ENCODE results near the gene IGF2. TPM values are rescaled to one million over a fixed set of nuclear protein-coding genes. Genes with fewer than 3 reads are reported as not detected.

IGF2 gene
- total RNA-seq, 1 donor from 2014 or later, result 75.0 TPM

DNA sequence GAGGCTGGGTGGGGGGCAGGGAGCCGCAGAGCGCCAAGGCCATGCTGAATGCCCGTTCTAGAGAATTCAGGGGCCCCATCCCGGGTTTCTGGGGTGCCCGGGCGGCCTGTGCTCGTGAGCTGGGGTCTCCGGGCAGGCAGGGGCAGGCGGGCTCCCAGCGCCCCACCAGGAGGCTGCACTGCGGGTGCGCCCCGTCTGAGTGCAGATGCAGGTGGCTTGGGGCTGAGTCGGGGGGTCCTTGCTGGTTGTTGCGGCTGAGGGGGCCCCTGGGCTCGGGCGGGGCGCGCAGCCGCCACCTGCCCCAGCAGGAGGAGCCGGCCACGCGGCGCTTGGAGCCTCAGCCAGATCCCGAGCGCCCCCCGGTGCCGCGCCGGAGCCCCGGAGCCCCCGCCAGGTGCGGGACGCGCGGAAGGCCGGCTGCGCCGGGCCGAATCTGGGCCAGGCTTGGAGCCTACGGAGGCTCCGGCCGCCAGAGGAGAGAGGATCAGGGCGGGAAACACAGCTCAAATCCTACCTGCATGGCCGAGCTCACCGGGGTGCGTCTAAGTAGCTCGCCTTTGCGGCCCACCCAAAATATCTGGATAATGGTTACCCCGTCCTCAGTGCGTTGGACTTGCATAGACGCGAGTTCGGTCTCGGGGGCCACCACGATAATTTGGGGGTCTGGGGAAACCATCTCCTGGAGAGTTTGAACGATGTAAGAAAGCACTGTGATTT lies 590 bp upstream of the IGF2 start:
- DNase-seq, result no peak
- H3K4me1 ChIP-seq, result peaks cover 50% of the 10 kb centered on the region
- TF ChIP-seq, protein P1, sequence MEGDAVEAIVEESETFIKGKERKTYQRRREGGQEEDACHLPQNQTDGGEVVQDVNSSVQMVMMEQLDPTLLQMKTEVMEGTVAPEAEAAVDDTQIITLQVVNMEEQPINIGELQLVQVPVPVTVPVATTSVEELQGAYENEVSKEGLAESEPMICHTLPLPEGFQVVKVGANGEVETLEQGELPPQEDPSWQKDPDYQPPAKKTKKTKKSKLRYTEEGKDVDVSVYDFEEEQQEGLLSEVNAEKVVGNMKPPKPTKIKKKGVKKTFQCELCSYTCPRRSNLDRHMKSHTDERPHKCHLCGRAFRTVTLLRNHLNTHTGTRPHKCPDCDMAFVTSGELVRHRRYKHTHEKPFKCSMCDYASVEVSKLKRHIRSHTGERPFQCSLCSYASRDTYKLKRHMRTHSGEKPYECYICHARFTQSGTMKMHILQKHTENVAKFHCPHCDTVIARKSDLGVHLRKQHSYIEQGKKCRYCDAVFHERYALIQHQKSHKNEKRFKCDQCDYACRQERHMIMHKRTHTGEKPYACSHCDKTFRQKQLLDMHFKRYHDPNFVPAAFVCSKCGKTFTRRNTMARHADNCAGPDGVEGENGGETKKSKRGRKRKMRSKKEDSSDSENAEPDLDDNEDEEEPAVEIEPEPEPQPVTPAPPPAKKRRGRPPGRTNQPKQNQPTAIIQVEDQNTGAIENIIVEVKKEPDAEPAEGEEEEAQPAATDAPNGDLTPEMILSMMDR (IDR thresholded peaks at IDR 0.05; ENCODE audit: borderline replicate concordance), result no peak
- H3K27ac ChIP-seq (replicated peaks), result peak overlapping the region; percentile 55
- H3K4me3 ChIP-seq, result peak overlapping the region; percentile 67
- no peaks in the 10 kb centered on the region for H3K9me3 ChIP-seq (replicated peaks)
- no peaks in the 10 kb centered on the region for H3K36me3 ChIP-seq
- H3K27me3 ChIP-seq (ENCODE audit: low read depth), result peaks cover 97% of the 10 kb centered on the region
- intact Hi-C loops (cut with micrococcal nuclease), result no loop called here

DNA sequence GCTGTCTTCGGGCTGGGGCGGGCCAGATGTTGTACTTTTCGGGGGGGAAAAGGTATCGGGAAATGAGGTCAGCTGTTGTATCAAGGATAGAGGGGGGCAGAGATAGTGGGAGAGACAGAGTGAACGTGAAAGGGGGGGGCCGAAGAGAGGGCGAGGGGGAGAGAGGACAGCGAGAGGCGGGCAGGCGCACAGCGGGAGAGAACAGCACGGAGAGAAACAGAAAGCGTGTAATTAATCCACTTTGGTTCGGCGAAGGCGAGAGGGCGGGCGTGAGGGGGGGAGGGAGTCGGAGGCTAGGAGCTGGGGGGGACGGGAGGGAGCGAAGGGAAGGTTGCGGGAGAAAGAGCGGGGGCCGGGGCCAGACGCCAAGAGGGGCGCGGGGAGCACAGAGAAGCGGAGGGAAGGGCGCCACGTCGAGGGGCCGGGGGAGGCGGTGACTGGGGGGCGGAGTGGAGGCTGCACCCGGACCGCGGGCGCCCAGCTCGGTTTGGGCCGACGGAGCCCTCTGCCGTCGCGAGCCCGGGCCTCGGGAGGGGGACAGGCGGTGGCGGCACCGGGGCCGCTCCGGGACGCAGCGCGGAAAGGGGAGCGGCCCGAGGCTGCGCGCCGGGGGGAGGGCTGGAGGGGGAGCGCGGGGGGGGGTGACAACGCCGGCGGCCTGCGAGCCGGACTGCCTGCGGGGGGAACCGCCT lies 612 bp downstream of the IGF2 start:
- peak overlapping the region; percentile 80 for H3K27ac ChIP-seq (replicated peaks)
- H3K36me3 ChIP-seq, result peaks cover 6% of the 10 kb centered on the region
- H3K27me3 ChIP-seq (ENCODE audit: low read depth), result peaks cover 97% of the 10 kb centered on the region
- DNase-seq, result no peak
- TF ChIP-seq, protein P1 (IDR thresholded peaks at IDR 0.05; ENCODE audit: borderline replicate concordance), result no peak
- H3K4me1 ChIP-seq, result peaks cover 40% of the 10 kb centered on the region
- peak overlapping the region; percentile 67 for H3K4me3 ChIP-seq
- H3K9me3 ChIP-seq (replicated peaks), result no peaks in the 10 kb centered on the region
- intact Hi-C loops (cut with micrococcal nuclease), result no loop called here

DNA sequence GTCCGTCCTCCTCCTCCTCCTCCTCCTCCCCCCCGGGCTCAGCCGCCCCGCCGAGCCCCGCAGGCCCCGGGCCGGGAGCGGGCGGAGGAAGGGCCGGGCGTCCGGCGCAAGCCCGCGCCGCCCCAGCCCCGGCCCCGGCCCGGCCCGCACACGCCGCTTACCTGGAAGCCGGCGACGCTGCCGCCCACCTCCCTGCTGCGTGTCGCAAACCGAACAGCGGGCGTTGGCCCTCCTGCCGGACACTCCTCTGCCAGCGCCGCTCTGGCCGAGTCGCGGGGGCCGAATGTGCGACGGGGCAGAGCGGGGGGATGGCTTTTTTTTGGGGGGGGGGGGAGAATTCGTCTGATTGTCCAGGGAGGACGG lies 1.1 kb downstream of the IGF2 start:
- Histone ChIP-seq H3K27me3 (ENCODE audit: low read depth) (peaks cover 97% of the 10 kb centered on the region), H3K9me3 (replicated peaks) (no peaks in the 10 kb centered on the region), H3K4me3 (peak overlapping the region; percentile 67), H3K4me1 (peaks cover 38% of the 10 kb centered on the region), H3K27ac (replicated peaks) (peak overlapping the region; percentile 80), H3K36me3 (peaks cover 11% of the 10 kb centered on the region)
- DNase-seq, result no peak
- TF ChIP-seq, protein P1 (IDR thresholded peaks at IDR 0.05; ENCODE audit: borderline replicate concordance), result no peak
- intact Hi-C loops (cut with micrococcal nuclease), result no loop called here

DNA sequence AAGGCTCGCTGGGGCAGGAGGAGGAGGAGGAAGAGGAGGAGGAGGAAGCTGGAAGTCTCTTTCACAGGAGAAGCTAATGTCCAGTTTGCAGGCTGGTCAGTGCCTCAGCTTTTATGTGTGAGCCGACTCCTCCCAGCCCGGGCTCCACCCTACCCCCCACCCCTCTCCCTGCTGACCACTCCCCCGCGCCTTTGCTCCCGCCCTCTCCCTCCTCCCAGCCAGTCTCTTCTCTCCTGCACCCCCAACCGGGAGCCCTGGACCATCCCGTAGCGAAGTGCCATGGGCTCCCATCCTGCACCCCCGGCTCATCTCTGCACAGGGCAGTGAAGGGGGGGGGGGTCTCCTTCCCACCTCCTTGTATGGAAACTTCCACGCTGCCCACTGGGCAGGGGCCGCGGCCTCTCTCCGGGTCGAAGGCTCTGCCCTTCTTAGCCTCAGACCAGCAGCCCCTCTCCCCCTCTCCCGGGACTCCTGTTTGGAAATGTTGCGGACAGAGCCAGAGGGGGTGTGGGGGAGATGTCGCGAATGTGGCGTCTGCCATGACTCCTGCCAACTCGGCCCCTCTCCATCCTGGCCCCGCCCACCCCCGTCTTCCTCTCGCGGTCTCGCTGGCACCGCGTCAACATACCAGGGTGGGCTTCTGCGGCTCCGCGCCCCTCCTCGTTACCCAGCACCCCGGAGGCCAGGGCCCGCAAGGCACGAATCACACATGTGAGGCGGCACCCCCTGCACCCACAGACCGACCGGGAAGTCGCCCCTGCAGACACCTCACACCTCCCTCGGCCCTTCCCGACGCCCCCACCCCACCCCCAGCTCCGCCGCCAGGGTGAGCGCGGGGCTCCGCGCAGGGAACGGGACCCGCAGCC lies 1.8 kb downstream of the IGF2 start:
- Histone ChIP-seq H3K4me3 (peak overlapping the region; percentile 67), H3K9me3 (replicated peaks) (no peaks in the 10 kb centered on the region), H3K27ac (replicated peaks) (peak overlapping the region; percentile 80), H3K36me3 (peaks cover 12% of the 10 kb centered on the region), H3K27me3 (ENCODE audit: low read depth) (peaks cover 96% of the 10 kb centered on the region), H3K4me1 (peaks cover 38% of the 10 kb centered on the region)
- intact Hi-C loops (cut with micrococcal nuclease), result no loop called here
- TF ChIP-seq, protein P1 (IDR thresholded peaks at IDR 0.05; ENCODE audit: borderline replicate concordance), result no peak
- peak; percentile 71 for DNase-seq

DNA sequence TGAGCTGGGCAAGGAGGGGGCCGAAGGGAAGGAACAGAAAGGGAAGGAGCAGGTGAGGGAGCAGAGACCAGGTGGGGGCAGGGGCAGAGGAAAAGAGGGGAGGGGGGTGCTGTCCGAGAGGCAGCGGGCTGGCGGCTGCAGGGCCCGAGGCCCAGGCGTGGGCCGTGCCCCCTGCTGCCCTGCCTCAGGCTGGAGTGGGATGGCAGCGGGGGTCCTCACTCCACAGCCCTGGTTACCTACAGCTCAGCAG lies 2.3 kb downstream of the IGF2 start:
- Histone ChIP-seq H3K36me3 (peaks cover 12% of the 10 kb centered on the region), H3K4me1 (peaks cover 38% of the 10 kb centered on the region), H3K9me3 (replicated peaks) (no peaks in the 10 kb centered on the region), H3K27me3 (ENCODE audit: low read depth) (peaks cover 94% of the 10 kb centered on the region), H3K4me3 (peak overlapping the region; percentile 67), H3K27ac (replicated peaks) (peak overlapping the region; percentile 51)
- no peak for DNase-seq
- intact Hi-C loops (cut with micrococcal nuclease), result no loop called here
- TF ChIP-seq, protein P1 (IDR thresholded peaks at IDR 0.05; ENCODE audit: borderline replicate concordance), result no peak

Measured in left ventricle myocardium inferior (tissue), 1 donor.